GM21723 (cell line): Measurements from ENCODE around the gene C9orf50.

Source experiments
- ATAC-seq: cut with Tn5 transposase; IDR thresholded peaks from one replicate; pipeline ENCODE4 v1.9.1; 2021; ENCODE audit warnings: mild to moderate bottlenecking, moderate library complexity; ENCODE audit not compliant: unreplicated experiment

C9orf50 gene

GRCh38 chr9:129612815-129613519, 7.9 kb downstream of the C9orf50 start:
- no peak for ATAC-seq

GRCh38 chr9:129612123-129612522, 8.8 kb downstream of the C9orf50 start:
- ATAC-seq, result no peak

- no peak for ATAC-seq
These were observed 9.5 kb downstream of the C9orf50 start for GRCh38 chr9:129611307-129611800.

GRCh38 chr9:129610473-129611306, 10.2 kb downstream of the C9orf50 start:
- no peak for ATAC-seq

- ATAC-seq, result no peak
These were observed 10.8 kb downstream of the C9orf50 start for GRCh38 chr9:129610213-129610472.

DNA sequence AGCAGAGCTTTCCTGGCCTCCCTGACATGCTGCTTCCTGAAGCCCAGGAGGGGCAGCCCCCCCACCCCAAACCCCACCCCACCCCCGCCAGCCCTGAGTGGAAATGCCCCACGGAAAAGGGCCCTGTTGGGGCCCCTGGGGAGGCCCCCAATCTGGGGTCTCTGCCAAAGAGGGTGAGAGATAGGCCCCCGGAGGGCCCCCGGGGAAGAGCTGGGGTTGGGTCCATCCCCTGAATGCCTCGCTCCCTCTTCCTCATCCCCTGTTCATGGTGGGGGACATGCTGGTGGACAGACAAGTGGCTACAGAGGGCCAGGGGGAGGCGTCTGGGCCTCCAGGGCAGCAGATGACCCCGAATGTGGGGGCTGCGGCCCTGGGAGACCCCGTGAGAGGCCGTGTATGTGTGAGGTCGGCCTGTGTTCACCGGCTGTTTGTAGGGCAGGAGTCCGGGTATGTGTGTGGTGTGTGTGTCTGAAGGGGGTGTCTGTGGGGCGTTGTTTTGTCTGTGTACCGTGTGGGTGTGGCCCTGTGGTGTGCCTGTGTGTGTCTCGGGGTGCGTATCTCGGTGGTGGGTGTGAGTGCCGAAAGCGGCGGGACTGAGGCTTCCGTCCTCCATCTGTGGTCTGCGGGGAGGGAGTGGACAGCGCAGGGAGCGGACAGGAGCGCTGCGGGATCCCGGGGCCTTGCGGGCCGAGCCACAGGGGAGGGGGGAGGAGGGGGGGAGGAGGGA, 11.3 kb downstream of the C9orf50 start:
- ATAC-seq, result no peak

- no peak for ATAC-seq
These were observed 12.1 kb downstream of the C9orf50 start for GRCh38 chr9:129608561-129609481.

DNA sequence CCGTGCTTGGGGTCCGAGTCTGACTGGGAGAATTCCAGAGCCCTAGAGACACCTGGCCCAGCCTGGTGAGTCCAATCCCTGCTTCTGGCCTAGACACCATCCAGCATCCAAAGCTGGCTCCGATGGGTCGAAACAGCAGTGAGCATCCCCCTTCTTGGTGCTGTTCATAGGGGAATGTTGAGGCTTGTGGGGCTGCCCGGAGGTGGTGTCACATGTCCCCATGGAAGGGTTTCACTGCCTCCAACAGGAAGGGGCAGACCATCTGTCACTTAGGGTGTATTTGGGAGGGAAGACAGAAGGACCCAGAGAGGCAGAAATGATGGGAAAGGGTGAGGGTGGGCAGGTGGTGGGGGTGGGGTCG, 13.9 kb downstream of the C9orf50 start:
- ATAC-seq, result no peak

DNA sequence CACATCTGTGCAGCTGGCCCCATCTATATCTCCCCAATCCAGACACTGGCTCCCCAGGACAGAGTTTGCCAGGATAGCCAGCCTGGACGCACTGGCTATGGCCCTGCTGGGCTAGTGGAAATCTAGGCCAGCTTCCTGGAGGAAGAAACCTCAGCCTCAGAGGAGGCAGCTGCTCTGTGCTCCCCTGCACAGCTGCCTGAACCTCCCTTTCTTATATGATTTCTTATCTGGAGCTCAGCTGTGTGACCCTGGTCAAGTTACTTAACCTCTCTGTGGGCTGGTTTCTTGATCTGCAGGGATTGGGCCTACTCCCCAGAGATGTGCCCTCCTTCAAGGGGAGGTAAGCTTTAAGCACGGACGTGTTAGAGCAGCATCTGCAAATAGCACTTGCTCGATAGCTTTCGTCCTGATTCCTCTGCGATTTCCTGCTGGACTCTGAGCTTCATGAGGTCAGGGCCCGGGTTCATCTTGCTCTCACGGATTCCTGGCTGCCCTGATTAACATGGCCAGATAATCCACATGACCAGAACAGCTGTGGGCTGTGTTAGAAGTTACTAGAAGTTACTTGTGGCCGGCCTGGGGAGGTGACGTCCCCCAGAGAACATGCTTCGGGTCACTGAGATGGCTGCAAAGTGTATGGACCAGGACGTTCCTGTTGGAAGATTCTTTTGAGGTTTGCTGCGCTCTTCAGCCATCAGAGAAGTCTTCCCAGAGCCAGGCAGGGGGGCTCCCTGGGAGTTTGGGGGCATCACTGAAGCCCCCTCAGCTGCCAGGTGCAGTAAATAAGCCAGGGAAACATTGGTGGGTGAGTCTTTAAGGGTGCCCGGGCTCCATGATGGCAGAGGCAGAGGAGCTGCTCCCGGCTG, 14.5 kb downstream of the C9orf50 start:
- ATAC-seq, result no peak

- ATAC-seq, result no peak
These were observed 16.1 kb downstream of the C9orf50 start for GRCh38 chr9:129604766-129605163.

DNA sequence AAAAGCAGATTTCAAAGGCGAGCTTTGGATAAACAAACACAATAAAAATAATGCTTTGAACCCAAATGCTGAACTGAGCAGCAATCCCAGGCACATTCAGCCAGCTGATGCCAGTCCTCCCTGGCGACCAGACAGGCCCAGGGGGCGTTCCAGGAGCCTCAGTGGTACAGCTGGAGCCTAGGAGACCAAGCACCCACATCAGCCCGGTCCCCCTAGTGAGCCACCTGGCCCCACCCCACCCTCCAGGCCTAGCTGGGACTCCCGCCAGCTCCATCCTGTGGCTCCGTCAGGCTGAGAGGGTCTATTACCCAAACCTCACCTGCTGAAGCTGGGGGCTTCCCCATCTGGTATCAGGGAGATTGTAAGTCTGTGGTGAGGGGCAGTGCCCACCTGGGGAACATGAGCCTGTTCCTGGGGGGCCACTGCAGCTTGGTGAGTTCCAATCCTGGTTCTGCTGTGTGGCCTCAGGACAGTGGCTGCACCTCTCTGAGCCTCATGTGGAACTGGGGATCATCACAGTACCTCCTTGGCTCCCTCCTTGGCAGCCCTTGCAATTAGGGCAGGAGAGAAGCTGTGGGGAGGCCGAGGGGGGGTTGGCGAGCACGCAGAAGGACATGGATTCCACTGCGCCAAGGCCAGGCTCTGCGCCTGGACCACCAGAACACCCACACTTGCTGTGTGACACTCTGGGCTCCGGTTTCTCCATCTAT, 16.7 kb downstream of the C9orf50 start:
- ATAC-seq, result no peak

GRCh38 chr9:129602598-129603415, 18.1 kb downstream of the C9orf50 start:
- ATAC-seq, result no peak

- ATAC-seq, result no peak
These were observed 19.7 kb downstream of the C9orf50 start for GRCh38 chr9:129601082-129601674.

- no peak for ATAC-seq
These were observed 22.8 kb downstream of the C9orf50 start for GRCh38 chr9:129598089-129598596.

GRCh38 chr9:129597355-129598088, 23.4 kb downstream of the C9orf50 start:
- peak; percentile 48 for ATAC-seq

GRCh38 chr9:129596541-129597331, 24.2 kb downstream of the C9orf50 start:
- ATAC-seq, result no peak
